Renal cortical epithelial cell (primary cell): ENCODE measurements around the gene ABR. TPM values are rescaled to one million over a fixed set of nuclear protein-coding genes. Genes with fewer than 3 reads are reported as not detected.
"Not testable (repeated sequence)": the region's sequence is repeated elsewhere in the genome, so short reads cannot be mapped to it uniquely, and the experiment has no call there.

Experiments
- DNase-seq: peaks from one replicate; pipeline ENCODE4 v3.0.0-alpha.2; 2011; ENCODE audit warnings: low read depth
- total RNA-seq: library from RNA; depleted of rRNA; stranded (reverse); fragments of >200 nt; gene quantifications from 2 replicates; pipeline ENCODE4 v1.2.3, GENCODE V29; 2014

The ABR gene
- total RNA-seq, 1 donor from 2014 or later: 69.1 TPM

GRCh38 chr17:1071103-1071825, 108.5 kb downstream of the ABR start:
- DNase-seq: no peak

GRCh38 chr17:1070411-1070810, 109.4 kb downstream of the ABR start:
- no peak for DNase-seq

DNA sequence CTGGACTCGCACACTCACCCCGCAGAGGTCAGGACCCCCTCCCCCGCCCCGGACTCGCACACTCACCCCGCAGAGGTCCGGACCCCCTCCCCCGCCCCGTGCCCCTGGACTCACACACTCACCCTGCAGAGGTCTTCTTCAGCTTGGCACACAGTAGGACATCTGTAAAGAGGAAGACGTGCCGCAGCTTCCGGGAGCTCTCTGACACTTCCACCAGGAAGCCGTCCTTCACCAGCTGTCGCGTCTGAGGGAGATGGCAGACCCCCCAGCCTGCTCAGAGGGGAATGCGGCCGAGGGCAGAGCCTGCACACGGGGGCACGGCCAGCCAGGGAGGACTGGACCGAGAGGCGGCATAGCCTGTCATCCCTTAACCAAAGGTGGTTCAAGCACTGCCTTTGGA, 109.9 kb downstream of the ABR start:
- no peak for DNase-seq

DNA sequence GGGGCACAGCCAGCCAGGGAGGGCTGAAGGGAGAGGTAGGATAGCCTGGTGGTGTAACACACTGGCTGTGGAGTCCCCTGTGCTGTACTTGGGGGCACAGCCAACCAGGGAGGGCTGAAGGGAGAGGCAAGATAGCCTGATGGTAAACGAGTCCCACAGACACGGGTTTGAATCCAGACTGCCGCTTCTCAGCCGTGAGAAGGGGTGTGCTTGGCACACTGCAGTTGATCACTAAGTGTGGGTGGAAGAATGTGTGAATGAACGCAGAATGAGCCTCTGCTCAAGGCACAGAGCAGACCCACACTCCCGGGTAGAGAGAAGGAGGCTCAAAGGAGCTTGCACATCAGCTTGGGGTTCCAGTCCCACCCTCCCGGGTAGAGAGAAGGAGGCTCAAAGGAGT, 111.4 kb downstream of the ABR start:
- no peak for DNase-seq

DNA sequence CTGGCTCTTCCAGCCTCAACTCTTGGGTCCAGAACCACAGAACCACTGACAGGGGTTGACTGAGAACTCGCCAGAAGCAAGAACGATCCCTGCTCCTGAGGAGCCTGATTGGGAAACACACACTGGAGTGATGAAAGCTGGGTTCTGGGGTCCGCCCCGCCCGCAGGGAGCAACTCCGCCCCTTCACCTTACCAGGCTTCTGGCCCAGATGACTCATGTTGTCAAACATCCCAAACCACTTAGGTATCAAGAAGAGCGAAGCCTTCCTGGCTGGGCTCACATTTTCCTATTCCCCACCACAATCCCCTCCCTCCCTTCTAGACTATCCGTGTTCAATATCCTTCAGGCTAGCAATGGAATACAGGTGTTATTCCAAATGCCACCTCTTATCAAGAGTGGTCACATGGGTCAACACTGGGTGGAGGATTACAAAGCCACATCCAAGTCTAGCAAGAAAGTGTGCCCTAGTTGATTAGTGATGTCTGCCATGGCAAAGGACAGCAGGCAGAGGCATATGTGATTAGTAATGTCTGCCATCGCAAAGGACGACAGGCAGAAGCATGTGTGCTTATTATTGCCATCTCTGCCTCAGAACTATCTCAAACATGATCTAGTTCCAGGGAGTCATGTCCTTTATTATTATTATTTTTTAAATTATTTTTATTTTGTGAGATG, 112.4 kb downstream of the ABR start:
- DNase-seq: peak; percentile 41

GRCh38 chr17:1065416-1065815, 114.4 kb downstream of the ABR start:
- not testable (repeated sequence) for DNase-seq

DNA sequence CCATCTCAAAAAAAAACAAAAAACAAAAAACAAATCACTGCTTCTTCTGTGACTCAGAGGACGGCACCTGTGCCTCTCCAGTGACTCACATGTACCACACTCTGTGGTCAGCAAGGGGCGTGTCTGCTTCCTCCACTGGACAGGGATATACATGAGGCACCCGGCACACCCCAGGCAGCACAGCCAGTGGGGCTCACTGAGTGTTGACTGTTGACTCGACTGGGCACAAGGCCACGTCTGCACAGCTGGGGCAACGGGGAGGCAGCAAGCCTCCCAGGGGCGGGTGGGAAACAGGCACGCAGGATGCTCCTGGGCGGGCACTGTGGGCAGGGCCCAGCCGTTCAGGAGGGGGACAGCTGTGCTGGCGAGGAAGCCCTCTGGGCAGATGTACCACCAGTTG, 118.8 kb downstream of the ABR start:
- DNase-seq: peak; percentile 97

- no peak for DNase-seq
Observed at GRCh38 chr17:1059131-1059795, 120.5 kb downstream of the ABR start.

GRCh38 chr17:1058423-1059130, 121.2 kb downstream of the ABR start:
- peak; percentile 13 for DNase-seq

GRCh38 chr17:1056761-1057160, 123.0 kb downstream of the ABR start:
- DNase-seq: no peak

DNA sequence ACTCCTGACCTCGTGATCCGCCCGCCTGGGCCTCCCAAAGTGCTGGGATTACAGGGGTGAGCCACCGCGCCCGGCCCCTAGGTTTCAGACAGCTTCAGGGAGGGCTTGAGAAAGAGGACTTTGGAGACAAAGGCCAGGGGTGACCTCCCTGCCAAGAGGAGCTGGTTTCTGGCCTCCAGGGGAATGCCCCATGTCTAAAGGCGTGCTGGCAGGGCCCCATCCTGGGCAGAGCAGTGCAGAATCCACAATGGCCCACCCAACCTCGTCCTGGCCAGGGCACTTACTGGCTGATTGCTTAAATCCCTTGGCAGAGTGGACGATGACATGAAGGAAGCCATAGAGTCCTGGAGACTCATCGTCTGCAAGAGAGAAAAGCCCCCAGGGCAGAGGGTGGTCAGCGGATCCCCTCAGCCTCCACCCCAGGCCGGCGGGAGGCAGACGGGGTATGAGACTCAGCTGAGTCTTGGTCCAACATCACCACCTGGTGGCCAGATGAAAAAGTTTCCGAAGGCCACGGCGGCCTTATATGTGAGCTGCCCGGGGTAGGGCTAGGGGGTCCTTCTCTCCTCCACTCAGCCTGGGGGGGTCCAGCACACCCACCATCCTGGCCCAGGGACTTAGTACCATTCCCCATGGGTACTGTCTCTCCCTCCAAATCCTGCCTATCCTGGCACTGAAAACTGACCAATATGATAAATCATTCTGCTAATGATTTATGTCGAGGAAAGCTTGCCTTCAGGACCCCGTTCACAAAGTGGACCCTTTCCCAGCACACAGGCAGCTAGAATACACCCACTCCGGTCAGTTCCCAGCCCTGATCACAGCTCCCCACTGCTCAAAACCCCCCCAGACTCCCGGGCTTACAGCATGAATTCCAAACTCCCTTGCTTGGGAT, 123.8 kb downstream of the ABR start:
- peak; percentile 41 for DNase-seq

GRCh38 chr17:1055231-1055630, 124.5 kb downstream of the ABR start:
- DNase-seq: no peak

DNA sequence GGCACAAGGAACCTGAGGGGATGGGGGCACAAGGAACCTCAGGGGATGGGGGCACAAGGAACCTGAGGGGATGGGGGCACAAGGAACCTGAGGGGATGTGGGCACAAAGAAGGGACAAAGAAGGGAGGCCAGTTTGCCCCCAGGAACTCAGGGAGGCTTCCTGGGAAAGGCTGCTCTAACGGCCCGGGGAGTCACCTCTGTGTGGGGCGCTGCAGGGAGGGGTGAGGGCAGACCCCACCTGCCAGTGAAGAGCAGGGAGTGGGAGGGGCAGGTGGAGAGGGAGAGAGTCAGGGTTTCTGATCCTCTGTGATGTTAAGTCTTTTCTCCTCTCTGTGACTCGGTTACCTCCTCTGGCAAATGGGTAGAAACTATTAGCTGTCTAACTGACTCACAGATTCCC, 125.1 kb downstream of the ABR start:
- DNase-seq: no peak

DNA sequence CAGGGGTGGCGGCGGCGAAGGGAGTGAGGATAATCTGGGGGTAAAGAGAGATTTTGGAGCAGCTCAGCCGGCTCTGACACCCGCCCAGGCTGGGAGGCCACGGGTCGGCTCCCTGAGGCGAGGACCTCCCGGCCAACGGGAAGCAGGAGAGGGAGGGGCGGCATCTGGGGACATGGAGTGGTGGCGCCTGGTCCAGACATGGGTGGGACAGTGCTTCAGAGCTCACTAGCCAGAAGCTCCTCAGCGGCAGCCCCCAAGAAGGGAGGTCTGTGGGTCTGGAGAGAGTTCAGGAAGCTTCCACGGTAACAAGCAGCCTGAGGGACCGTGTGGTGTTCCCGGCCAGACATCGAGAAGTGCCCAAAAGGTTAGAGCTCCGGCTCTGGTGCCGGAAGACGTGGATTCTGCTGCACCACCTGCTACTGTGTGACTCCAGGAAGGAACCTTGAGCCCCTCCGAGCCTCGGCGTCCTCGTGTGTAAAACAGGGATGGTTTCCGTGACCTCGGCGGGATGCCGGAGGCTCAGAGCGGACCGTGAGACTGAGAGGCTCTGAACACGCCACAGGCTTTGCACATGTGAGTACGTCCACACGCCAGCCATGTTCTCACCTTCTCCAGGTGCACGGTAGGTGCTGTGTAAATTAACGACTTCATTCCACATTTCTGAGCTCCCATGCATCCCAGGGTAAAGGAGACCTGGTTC, 126.0 kb downstream of the ABR start:
- DNase-seq: no peak

- DNase-seq: no peak
Observed at GRCh38 chr17:1050996-1051925, 128.5 kb downstream of the ABR start.

DNA sequence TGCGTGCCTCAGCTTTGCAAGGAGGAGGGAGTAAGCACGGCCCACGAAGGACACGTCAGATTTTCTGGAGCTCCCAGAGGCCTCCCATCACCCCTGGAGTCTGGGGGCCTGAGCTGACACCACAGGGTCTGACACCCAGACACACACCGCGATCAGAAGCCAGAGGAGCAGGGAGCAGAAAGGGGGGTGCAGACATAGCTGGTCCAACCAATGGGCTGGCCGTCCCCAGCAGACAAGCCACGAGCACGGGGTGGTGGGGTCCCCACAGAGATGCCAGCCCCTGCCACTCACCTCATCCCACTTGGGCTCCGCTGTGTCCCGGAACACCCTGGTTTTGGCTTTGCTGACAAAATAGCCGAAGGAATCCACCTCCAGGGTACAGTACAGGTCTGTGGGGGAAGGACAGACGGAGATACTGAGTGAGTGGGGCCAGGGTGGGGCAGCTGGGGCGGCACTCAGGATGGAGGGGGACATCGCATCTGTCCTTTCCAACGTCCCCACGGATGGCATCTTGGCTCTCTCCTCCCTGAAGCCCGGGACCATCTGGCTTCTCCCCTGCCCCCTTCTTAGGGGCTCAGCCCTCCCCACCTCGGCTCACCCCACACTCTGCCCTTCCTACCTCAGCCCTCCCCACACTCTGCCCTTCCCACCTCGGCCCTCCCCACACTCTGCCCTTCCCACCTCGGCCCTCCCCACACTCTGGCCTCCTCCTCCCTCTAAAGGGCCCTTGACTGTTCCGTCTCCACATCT, 129.4 kb downstream of the ABR start:
- DNase-seq: no peak

DNA sequence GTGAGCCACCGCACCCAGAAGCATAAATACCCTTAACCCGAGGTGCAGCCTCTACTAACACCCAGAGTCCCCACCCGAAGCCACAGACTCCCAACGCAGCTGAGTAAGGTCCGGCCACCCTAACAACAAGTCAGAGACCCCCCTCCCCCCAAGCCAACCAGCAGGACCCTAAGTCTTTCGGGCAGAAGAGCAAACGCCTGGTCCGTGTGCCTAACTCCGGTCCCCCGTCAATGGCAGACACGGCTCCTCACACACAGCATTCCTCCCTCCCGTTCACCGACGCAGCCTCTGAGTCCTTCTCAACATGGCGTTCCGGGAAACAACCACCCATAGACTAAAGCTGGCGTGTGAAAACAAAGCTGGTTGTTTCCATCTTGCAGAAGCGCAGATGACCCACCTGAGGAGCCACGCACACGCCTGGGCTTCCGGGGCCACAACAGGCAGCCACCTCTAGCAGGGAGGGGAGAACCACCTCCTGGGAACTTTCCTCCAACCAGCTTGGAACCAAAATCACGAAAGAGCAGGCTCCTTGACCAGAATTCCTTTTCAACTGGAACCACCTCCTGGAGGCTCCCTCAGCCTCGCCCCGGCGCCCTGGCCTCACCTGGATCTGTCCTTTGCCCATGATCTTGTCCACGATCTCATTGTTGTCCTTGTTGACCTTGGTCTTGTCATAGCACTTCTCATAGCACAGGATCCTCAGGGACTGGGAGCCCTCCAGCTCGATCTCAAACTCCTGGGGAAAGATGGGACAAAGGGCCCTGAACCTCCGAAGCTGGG, 130.1 kb downstream of the ABR start:
- no peak for DNase-seq

DNA sequence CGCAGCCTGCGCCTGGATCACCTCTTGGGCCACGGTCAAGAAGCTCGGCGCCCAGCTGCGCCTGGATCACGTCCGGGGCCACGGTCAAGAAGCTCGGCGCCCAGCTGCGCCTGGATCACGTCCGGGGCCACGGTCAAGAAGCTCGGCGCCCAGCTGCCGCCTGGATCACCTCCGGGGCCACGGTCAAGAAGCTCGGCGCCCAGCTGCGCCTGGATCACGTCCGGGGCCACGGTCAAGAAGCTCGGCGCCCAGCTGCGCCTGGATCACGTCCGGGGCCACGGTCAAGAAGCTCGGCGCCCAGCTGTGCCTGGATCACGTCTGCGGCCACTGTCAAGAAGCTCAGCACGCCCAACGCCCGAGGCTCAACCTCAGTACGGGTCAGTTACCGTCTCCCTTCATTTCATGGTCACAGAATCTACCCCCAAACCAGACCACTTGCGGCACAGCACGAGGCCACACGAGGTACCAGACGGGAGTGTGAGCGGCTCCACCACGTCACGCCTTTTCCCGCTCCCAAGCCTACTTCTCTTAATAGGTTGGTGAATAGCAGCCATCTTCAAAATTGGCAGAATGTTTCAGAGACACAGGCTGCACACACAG, 131.2 kb downstream of the ABR start:
- not testable (repeated sequence) for DNase-seq
